ENCODE data around the gene ODC1.
"Not testable (repeated sequence)": the region's sequence is repeated elsewhere in the genome, so short reads cannot be mapped to it uniquely, and the experiment has no call there.

The ODC1 gene

GRCh38 chr2:10452956-10453904 lies 5.1 kb upstream of the ODC1 start:
- DNase-seq (ENCODE audit: low read depth): no peak

GRCh38 chr2:10452312-10452711 lies 4.2 kb upstream of the ODC1 start:
- no peak for DNase-seq (ENCODE audit: low read depth)

- DNase-seq (ENCODE audit: low read depth): no peak
Measured at GRCh38 chr2:10451819-10452218, 3.7 kb upstream of the ODC1 start.

- no peak for DNase-seq (ENCODE audit: low read depth)
Measured at GRCh38 chr2:10449838-10450691, 1.9 kb upstream of the ODC1 start.

- DNase-seq (ENCODE audit: low read depth): no peak
Measured at GRCh38 chr2:10449486-10449831, 1.3 kb upstream of the ODC1 start.

- DNase-seq (ENCODE audit: low read depth): peak; percentile 92
Measured at GRCh38 chr2:10448576-10449485, 704 bp upstream of the ODC1 start.

GRCh38 chr2:10447300-10447894 lies 730 bp downstream of the ODC1 start:
- DNase-seq (ENCODE audit: low read depth): no peak

GRCh38 chr2:10446631-10447030 lies 1.5 kb downstream of the ODC1 start:
- DNase-seq (ENCODE audit: low read depth): no peak

GRCh38 chr2:10444463-10444862 lies 3.7 kb downstream of the ODC1 start:
- peak; percentile 48 for DNase-seq (ENCODE audit: low read depth)

- not testable (repeated sequence) for DNase-seq (ENCODE audit: low read depth)
Measured at GRCh38 chr2:10442469-10443126, 5.5 kb downstream of the ODC1 start.

- DNase-seq (ENCODE audit: low read depth): no peak
Measured at GRCh38 chr2:10441948-10442347, 6.2 kb downstream of the ODC1 start.

- DNase-seq (ENCODE audit: low read depth): no peak
Measured at GRCh38 chr2:10440736-10441135, 7.4 kb downstream of the ODC1 start.

- no peak for DNase-seq (ENCODE audit: low read depth)
Measured at GRCh38 chr2:10439971-10440370, 8.2 kb downstream of the ODC1 start.

- DNase-seq (ENCODE audit: low read depth): no peak
Measured at GRCh38 chr2:10439185-10439879, 8.8 kb downstream of the ODC1 start.

- DNase-seq (ENCODE audit: low read depth): no peak
Measured at GRCh38 chr2:10438688-10439087, 9.4 kb downstream of the ODC1 start.

- DNase-seq (ENCODE audit: low read depth): no peak
Measured at GRCh38 chr2:10437806-10438205, 10.3 kb downstream of the ODC1 start.

- DNase-seq (ENCODE audit: low read depth): no peak
Measured at GRCh38 chr2:10436583-10437110, 11.5 kb downstream of the ODC1 start.

GRCh38 chr2:10435820-10436204 lies 12.3 kb downstream of the ODC1 start:
- no peak for DNase-seq (ENCODE audit: low read depth)

GRCh38 chr2:10434886-10435819 lies 13.0 kb downstream of the ODC1 start:
- peak; percentile 72 for DNase-seq (ENCODE audit: low read depth)

Data from activated T-cell treated with anti-CD3 and anti-CD28 coated beads for 24 hours (primary cell).